ENCODE data around the gene RANBP17.

- TF ChIP-seq CTCF (IDR thresholded peaks at IDR 0.05) (no peak), POLR2A (IDR thresholded peaks at IDR 0.05) (no peak)
These were observed 20.5 kb downstream of the RANBP17 start for GRCh38 chr5:170882345-170882744.
